HepG2 (cell line): ENCODE data around the gene ZMPSTE24. TPM values are rescaled to one million over a fixed set of nuclear protein-coding genes. Genes with fewer than 3 reads are reported as not detected.

ENCODE experiments used
- ATAC-seq: fragments of 200-7000 bp; cut with Tn5 transposase; 3 replicates; pipeline ENCODE4 v1.9.1; 2020; ENCODE audit warnings: mild to moderate bottlenecking, moderate library complexity
- BruUV-seq: library from RNA; stranded (reverse); fragments of 400-500 nt; replicated peaks from 2 replicates; lab custom pipeline; 2021; lab: Mats Ljungman, UMichigan
- CTCF ChIA-PET: fragments of 300-600 bp; formaldehyde crosslinking; extraction: SDS; loops from one replicate; lab custom pipeline; 2021; ENCODE audit warnings: low total read pairs, inconsistent platforms, low intra/inter-chr PET ratio; lab: Yijun Ruan, JAX
- POLR2A ChIA-PET: fragments of 350-600 bp; sonication (Branson Sonifier 250); formaldehyde crosslinking; loops from one replicate; lab custom pipeline; 2020; ENCODE audit warnings: antibody characterized with exemption, inconsistent platforms; lab: Yijun Ruan, JAX
- DNase-seq: peaks from one replicate; pipeline ENCODE4 v3.0.0-alpha.2; 2015; ENCODE audit warnings: low spot score
- FAIRE-seq: peaks from 3 replicates; lab custom pipeline; 2011; peaks lifted over from hg19 to GRCh38; lab: Jason Lieb, UNC
- H2AFZ ChIP-seq: one replicate; pipeline ENCODE4 v1.6.1; 2011; ENCODE audit warnings: low read length, inconsistent platforms
- H3K27ac ChIP-seq: fragments of 300-600 bp; 3 replicates; pipeline ENCODE4 v1.8.0; 2011; ENCODE audit warnings: mixed run types, mild to moderate bottlenecking, mixed read lengths, low read length, inconsistent platforms; ENCODE audit not compliant: insufficient read depth; ENCODE audit errors: extremely low read length
- H3K27me3 ChIP-seq, 2 experiments: fragments of 200-600 bp in 1 of 2; 2 replicates in 1 of 2; 3 replicates in 1 of 2; pipeline versions ENCODE4 v1.6.0 to v1.8.0; 2011; ENCODE audit warnings: low read length in 2 of 2, mild to moderate bottlenecking in 2 of 2, moderate library complexity in 2 of 2, inconsistent platforms in 1 of 2; ENCODE audit not compliant: insufficient read depth in 2 of 2, control insufficient read depth in 1 of 2
- H3K36me3 ChIP-seq, 2 experiments: fragments of 200-600 bp in 1 of 2; replicated peaks in 1 of 2; 2 replicates in 1 of 2; 3 replicates in 1 of 2; pipeline versions ENCODE4 v1.5.1 to v1.8.0; 2011; ENCODE audit warnings: low read length in 2 of 2, inconsistent platforms in 1 of 2; ENCODE audit not compliant: insufficient read depth in 2 of 2, control insufficient read depth in 1 of 2
- H3K4me1 ChIP-seq: 2 replicates; pipeline ENCODE4 v1.5.1; 2012; ENCODE audit warnings: low read length, inconsistent platforms; ENCODE audit not compliant: insufficient read depth
- H3K4me2 ChIP-seq: 2 replicates; pipeline ENCODE4 v1.6.0; 2011; ENCODE audit warnings: low read depth, low read length, inconsistent platforms
- H3K4me3 ChIP-seq, 3 experiments: fragments of 200-600 bp in 1 of 3; sonication (generic), shearing (Covaris generic) in 1 of 3; replicated peaks in 1 of 3; 2 replicates each; pipeline ENCODE4 v1.5.1; 2011 to 2016; ENCODE audit warnings: low read length in 3 of 3, inconsistent platforms in 2 of 3, low read depth in 2 of 3, mild to moderate bottlenecking in 2 of 3, control low read depth in 1 of 3, mixed read lengths in 1 of 3; ENCODE audit not compliant: insufficient read depth in 1 of 3
- H3K79me2 ChIP-seq: one replicate; pipeline ENCODE4 v1.6.1; 2011; ENCODE audit warnings: low read length, inconsistent platforms; ENCODE audit not compliant: insufficient read depth
- H3K9ac ChIP-seq: 2 replicates; pipeline ENCODE4 v1.6.0; 2011; ENCODE audit warnings: mild to moderate bottlenecking, low read depth, low read length, inconsistent platforms; ENCODE audit not compliant: insufficient read depth
- H3K9me3 ChIP-seq: 2 replicates; pipeline ENCODE4 v1.5.1; 2012; ENCODE audit warnings: mild to moderate bottlenecking, low read length
- H4K20me1 ChIP-seq: 2 replicates; pipeline ENCODE4 v1.6.0; 2011; ENCODE audit warnings: inconsistent platforms, mild to moderate bottlenecking, low read length, moderate library complexity; ENCODE audit not compliant: insufficient read depth
- CBFB ChIP-seq: sonication (generic); formaldehyde crosslinking; IDR thresholded peaks from 2 replicates; pipeline ENCODE4 v1.4.0; 2020; ENCODE audit warnings: missing genetic modification reagents
- CHD4 ChIP-seq: fragments of 200-600 bp; sonication (generic); IDR thresholded peaks from 2 replicates; pipeline ENCODE4 v1.7.0; 2017; ENCODE audit warnings: mild to moderate bottlenecking, low read length, borderline replicate concordance
- FOXA1 ChIP-seq, 2 experiments: fragments of 450-650 bp in 1 of 2; sonication (generic) in 1 of 2; formaldehyde crosslinking in 1 of 2; IDR thresholded peaks; 2 replicates each; pipeline versions ENCODE4 v1.4.0 to v1.6.1; 2016 to 2020; ENCODE audit warnings: missing genetic modification reagents in 1 of 2
- FOXK1 ChIP-seq: sonication (generic); formaldehyde crosslinking; IDR thresholded peaks from 2 replicates; pipeline ENCODE4 v1.4.0; 2020; ENCODE audit warnings: low read depth, missing genetic modification reagents, borderline replicate concordance
- FOXP4 ChIP-seq: sonication (generic); formaldehyde crosslinking; IDR thresholded peaks from 2 replicates; pipeline ENCODE4 v1.4.0; 2020; ENCODE audit warnings: missing genetic modification reagents
- PTBP1 ChIP-seq: fragments of 200-400 bp; formaldehyde crosslinking; IDR thresholded peaks from 2 replicates; pipeline ENCODE4 v1.6.1; 2018; ENCODE audit warnings: low read length, low read depth; ENCODE audit not compliant: poor library complexity, severe bottlenecking
- SIN3A ChIP-seq: IDR thresholded peaks from 2 replicates; pipeline ENCODE4 v1.6.1; 2011; ENCODE audit warnings: low read depth, mild to moderate bottlenecking, control low read depth, low read length, borderline replicate concordance
- SIX4 ChIP-seq: sonication (generic); formaldehyde crosslinking; IDR thresholded peaks from 2 replicates; pipeline ENCODE4 v1.4.0; 2020; ENCODE audit warnings: missing genetic modification reagents
- THYN1 ChIP-seq: sonication (generic); formaldehyde crosslinking; IDR thresholded peaks from 2 replicates; pipeline ENCODE4 v1.8.1; 2023; ENCODE audit warnings: low read depth, mild to moderate bottlenecking, moderate library complexity, missing genetic modification reagents, borderline replicate concordance
- ZNF749 ChIP-seq: sonication (generic); formaldehyde crosslinking; IDR thresholded peaks from 2 replicates; pipeline ENCODE4 v1.8.0; 2022; ENCODE audit warnings: mild to moderate bottlenecking, missing genetic modification reagents, moderate library complexity, borderline replicate concordance
- WGBS: methylation state at CpG from one replicate; pipeline ENCODE4 v1.1.6; 2017; ENCODE audit warnings: low lambda C conversion rate; 5-methylcytosine and 5-hydroxymethylcytosine counted together
- in situ Hi-C: cut with HindIII; loops from 2 replicates; pipeline ENCODE4 v1.10.0; 2017; ENCODE audit warnings: low pct_unique_long_range_greater_than_20kb; ENCODE audit not compliant: extremely low pct_ligation_motif_present
- intact Hi-C: fragments of 100-400 bp; cut with micrococcal nuclease; formaldehyde crosslinking; loops from one replicate; pipeline ENCODE4 v1.10.0; 2022; ENCODE audit not compliant: unreplicated experiment
- polyA plus RNA-seq, 8 experiments: library from polyadenylated mRNA; depleted of rRNA in 3 of 8; stranded (reverse) in 7 of 8; unstranded in 1 of 8; fragments of >200 nt; fragmentation: Illumina TruSeq in 4 of 8; extraction: Trizol in 4 of 8; gene quantifications; 2 replicates each; pipeline versions ENCODE4 v1.2.1 to v1.2.3, GENCODE V29; 2011 to 2016; ENCODE audit warnings: low read depth in 4 of 8, missing spikeins in 1 of 8, mixed read lengths in 1 of 8; ENCODE audit not compliant: insufficient read depth in 1 of 8
- total RNA-seq, 5 experiments: library from RNA; depleted of rRNA; stranded (reverse); fragments of >200 nt; fragmentation: Illumina TruSeq; extraction: Trizol; gene quantifications; 2 replicates each; pipeline ENCODE4 v1.2.3, GENCODE V29; 2016; ENCODE audit warnings: low read depth in 1 of 5
- TF ChIP-seq, protein P1 (sequence below): sonication (generic); formaldehyde crosslinking; IDR thresholded peaks from 2 replicates; pipeline ENCODE4 v1.4.0; 2020; ENCODE audit warnings: missing genetic modification reagents

Gene ZMPSTE24
- total and polyA plus RNA-seq, 2 of the 13 experiments (the other 11 are each of a cell fraction or from before 2014, with no cell fraction given), result 13.6 to 60.2 TPM

DNA sequence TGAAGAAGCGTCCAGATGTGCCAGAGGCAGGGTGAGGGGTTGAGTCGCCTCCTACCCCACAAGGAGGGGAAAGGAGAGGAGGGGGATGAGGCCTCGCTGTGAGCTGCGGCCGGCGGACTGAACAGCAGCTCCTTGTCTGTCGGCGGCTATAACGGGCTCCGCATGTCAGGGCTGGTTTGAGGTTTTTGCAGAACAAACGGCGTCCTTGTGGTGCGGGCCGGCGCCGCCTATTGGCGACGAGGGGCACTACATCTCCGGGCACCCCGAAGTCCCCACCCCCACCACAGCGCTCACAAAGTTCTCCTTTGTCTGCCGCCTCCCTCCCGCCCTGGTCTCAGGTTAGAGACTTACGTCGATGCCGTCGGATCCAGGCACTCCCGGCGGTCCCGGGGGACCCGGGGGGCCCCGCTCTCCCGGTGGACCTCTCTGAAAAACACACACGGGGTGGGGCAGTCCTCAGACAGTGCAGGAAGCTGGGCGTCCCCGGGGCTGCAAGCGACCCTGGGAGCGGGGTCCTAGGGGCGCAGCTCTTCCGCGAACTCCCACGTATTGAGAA lies 57.3 kb downstream of the ZMPSTE24 start (continued):
- TF ChIP-seq FOXA1 (IDR thresholded peaks at IDR 0.05) (no peak), FOXA1 (CRISPR knock-in tag; IDR thresholded peaks at IDR 0.05) (no peak), SIN3A (0 out of 2 replicates have a peak, but pooled peaks have one; percentile 40), CHD4 (no peak; the same call in 1 of the 2 replicates), FOXP4 (CRISPR knock-in tag) (peak; percentile 40; the same call in 1 of the 2 replicates)

GRCh38 chr1:40315795-40316594 lies 58.0 kb downstream of the ZMPSTE24 start:
- Histone ChIP-seq H2AFZ (peak overlapping the region; percentile 13), H3K27ac (peak overlapping the region; percentile 42), H3K79me2 (no peaks in the 10 kb centered on the region), H3K9me3 (no peaks in the 10 kb centered on the region), H3K4me2 (peak overlapping the region; percentile 96), H3K36me3 (no peaks in the 10 kb centered on the region; a peak in 1 of 5 replicates), H3K27me3 (peaks cover 0 to 11% of the 10 kb centered on the region in 2 experiments; a peak in 1 of 5 replicates), H3K4me1 (peaks cover 47% of the 10 kb centered on the region), H3K9ac (peak overlapping the region; percentile 77), H4K20me1 (no peaks in the 10 kb centered on the region), H3K4me3 (peak overlapping the region; percentile 81 to 93 (median 89))
- ChIA-PET POLR2A (interaction anchor here (0.6 to 4.6 kb wide), 19 partner anchors 10 to 276 kb away, joined by 3 to 23 read pairs (median 4); partner anchors contain the start of genes CAP1, SMAP2, TMCO2 and ZMPSTE24), CTCF (interaction anchor here (0.7 to 1.5 kb wide), 3 partner anchors 23 to 89 kb away, joined by 3 to 6 read pairs (median 5); no protein-coding TSS in a partner anchor)
- 65% methylated on average over 33 of the region's 41 CpGs for WGBS
- in situ Hi-C loops, result no loop called here
- ATAC-seq (peak; percentile 15), FAIRE-seq (no peak), DNase-seq (no peak)
- intact Hi-C loops, result loop anchor here (1.0 to 10.0 kb wide), 2 partner anchors 61 to 172 kb away; partner anchors contain the start of gene ZMPSTE24
- no TSS peak for BruUV-seq
- TF ChIP-seq SIX4 (no peak), FOXK1 (CRISPR knock-in tag) (no peak), PTBP1 (no peak), ZNF749 (peak; percentile 34; the same call in 1 of the 2 replicates), THYN1 (CRISPR knock-in tag) (no peak), CBFB (CRISPR knock-in tag) (no peak)
- TF ChIP-seq, protein P1, sequence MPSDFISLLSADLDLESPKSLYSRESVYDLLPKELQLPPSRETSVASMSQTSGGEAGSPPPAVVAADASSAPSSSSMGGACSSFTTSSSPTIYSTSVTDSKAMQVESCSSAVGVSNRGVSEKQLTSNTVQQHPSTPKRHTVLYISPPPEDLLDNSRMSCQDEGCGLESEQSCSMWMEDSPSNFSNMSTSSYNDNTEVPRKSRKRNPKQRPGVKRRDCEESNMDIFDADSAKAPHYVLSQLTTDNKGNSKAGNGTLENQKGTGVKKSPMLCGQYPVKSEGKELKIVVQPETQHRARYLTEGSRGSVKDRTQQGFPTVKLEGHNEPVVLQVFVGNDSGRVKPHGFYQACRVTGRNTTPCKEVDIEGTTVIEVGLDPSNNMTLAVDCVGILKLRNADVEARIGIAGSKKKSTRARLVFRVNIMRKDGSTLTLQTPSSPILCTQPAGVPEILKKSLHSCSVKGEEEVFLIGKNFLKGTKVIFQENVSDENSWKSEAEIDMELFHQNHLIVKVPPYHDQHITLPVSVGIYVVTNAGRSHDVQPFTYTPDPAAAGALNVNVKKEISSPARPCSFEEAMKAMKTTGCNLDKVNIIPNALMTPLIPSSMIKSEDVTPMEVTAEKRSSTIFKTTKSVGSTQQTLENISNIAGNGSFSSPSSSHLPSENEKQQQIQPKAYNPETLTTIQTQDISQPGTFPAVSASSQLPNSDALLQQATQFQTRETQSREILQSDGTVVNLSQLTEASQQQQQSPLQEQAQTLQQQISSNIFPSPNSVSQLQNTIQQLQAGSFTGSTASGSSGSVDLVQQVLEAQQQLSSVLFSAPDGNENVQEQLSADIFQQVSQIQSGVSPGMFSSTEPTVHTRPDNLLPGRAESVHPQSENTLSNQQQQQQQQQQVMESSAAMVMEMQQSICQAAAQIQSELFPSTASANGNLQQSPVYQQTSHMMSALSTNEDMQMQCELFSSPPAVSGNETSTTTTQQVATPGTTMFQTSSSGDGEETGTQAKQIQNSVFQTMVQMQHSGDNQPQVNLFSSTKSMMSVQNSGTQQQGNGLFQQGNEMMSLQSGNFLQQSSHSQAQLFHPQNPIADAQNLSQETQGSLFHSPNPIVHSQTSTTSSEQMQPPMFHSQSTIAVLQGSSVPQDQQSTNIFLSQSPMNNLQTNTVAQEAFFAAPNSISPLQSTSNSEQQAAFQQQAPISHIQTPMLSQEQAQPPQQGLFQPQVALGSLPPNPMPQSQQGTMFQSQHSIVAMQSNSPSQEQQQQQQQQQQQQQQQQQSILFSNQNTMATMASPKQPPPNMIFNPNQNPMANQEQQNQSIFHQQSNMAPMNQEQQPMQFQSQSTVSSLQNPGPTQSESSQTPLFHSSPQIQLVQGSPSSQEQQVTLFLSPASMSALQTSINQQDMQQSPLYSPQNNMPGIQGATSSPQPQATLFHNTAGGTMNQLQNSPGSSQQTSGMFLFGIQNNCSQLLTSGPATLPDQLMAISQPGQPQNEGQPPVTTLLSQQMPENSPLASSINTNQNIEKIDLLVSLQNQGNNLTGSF, result no peak
